ENCODE results near the gene HNF4A.

Gene HNF4A

GRCh38 chr20:44426879-44427790 is 71.6 kb downstream of the HNF4A start:
- no peak for DNase-seq

GRCh38 chr20:44427804-44428173 is 72.3 kb downstream of the HNF4A start:
- no peak for DNase-seq

GRCh38 chr20:44428174-44429016 is 72.9 kb downstream of the HNF4A start:
- DNase-seq = no peak

DNA sequence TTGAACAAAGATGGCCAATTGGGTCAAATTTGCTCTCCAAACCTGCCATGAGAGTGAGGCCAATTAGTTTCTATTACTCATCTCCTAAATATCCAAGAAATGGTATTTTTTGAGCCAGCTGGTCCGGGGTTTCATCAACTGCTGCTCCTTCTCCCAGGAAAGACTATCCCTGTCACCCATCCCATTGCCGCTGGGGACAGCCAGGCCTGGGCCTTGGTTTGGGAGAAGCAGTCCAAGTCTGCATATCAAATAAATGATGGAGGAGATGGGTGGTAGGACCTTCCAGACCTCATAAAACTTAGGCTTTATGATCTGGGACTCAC is 73.5 kb downstream of the HNF4A start:
- no peak for DNase-seq

- DNase-seq = no peak
These were observed 74.1 kb downstream of the HNF4A start for GRCh38 chr20:44429419-44430269.

DNA sequence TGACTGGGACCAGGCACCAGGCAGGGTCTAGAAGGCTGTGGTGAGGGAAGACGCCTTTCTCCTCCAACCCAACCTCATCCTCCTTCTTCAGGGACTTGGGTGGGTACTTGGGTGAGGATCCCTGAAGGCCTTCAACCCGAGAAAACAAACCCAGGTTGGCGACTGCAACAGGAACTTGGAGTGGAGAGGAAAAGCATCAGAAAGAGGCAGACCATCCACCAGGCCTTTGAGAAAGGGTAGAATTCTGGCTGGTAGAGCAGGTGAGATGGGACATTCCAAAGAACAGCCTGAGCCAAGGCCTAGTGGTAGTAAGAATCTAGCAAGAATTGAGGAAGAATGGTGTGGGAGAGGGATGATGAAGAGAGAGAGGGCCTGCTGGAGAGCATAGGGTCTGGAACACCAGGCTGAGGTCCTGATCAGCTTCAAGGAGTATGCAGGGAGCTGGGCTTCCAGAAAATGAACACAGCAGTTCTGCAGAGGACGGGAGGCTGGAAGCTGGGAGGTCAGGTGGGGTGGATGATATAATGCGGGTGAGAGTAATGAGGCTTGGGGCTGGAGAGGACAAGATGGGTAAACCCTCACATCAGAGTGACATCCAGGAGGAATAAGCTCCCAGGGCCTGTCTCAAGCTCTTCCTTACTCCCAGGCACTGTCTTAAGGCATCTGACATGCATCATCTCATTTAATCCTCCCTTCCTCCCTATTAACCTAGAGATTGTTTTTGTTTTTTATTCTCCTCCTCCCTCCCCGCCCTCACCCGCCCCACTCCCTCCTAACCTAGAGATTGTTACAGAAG is 75.0 kb downstream of the HNF4A start:
- DNase-seq = no peak

- DNase-seq = no peak
These were observed 75.6 kb downstream of the HNF4A start for GRCh38 chr20:44431118-44431501.

GRCh38 chr20:44431502-44432234 is 76.2 kb downstream of the HNF4A start:
- no peak for DNase-seq

DNA sequence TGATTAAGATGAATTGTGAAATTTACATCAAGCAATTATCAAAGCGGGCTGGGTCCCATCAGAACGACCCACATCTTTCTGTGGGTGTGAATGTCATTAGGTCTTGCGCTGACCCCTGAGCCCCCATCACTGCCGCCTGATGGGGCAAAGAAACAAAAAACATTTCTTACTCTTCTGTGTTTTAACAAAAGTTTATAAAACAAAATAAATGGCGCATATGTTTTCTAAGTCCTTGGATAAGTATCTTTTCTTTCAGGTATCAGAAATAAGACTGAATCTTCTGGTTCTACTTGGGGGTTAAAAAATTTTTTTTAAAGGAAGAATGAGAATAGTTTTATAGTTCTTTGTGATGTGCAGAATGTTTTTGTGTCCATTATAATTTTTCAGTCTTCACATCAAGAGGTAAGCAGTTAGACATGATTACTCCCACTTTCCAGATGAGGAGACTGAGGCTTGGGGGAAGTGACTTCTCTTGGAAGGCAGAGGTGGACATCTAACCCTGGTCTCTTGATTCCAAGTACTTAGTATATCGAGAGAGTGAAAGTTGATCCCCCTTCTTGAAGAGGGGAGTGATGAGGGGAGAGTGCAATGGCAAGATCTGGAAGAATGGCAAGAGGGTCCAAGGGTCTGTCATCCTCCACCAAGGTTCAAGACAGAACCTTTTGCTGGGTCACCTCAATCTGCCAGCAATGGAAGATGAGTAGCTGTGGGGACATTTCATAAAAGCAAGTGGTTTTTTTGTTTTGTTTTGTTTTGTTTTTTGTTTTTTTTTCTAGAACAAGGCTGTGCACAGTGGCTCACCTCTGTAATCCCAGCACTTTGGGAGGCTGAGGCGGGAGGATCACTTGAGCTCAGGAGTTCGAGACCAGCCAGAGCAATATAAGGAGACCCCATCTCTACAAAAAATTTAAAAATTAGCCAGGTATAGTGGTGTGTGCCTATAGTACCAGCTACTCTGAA is 77.4 kb downstream of the HNF4A start:
- no peak for DNase-seq

DNA sequence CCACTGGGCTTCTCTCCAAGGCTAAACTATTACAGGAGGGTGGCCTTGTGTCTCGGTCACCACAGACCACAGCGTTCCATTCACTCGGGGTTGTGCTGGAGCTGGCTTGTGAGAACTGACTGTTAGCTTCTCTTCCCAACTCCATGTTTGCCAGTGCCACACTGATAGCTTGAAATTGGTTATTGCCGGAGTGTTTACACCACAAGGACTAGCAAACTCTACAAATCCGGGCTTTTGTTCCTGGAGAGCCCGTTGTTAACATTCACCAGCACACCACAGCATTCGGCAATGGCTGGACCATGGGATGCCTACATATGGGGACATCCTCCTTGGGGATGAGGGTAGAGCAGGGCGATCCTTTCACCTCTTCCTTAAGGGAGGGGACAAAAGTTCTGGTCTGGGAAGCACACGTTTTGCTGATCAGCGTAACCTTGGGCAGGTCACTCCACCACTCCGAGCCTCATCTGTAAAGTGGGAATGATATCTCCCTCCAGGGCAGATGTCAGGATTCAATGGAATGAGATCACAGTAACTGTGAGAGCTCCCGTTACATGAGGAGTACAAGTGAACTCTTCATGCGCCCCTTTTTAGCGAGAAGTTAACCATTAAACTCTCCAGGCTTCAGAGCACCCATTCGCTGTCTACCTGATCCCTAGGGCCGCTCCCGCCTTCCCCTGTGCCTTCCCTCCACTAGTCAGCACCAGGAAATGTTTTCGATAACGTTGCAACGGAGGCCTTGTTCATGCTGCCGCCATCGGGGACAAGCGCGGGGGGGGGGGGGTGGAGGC is 78.4 kb downstream of the HNF4A start:
- DNase-seq = no peak

GRCh38 chr20:44435630-44436335 is 80.3 kb downstream of the HNF4A start:
- DNase-seq = no peak

GRCh38 chr20:44436393-44436792 is 80.9 kb downstream of the HNF4A start:
- no peak for DNase-seq

GRCh38 chr20:44437497-44437896 is 82.0 kb downstream of the HNF4A start:
- DNase-seq = no peak

DNA sequence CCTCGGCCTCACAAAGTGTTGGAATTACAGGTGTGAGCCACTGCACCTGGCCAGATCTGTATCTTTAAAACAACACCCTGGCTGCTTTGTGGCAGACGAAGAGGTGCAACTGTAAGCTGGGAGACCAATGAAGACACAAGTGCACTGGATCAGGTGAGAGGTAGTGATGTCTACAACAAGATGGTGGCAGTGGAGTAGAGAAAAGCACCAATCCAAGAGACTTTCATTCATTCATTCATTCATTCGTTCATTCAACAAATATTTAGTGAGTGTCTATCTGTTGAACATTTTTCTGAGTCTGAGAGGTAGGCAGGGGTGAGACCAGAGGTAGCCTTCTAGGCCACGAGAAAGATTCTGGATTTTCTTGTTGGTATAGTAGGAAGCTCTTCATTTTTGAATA is 83.3 kb downstream of the HNF4A start:
- DNase-seq = no peak

DNA sequence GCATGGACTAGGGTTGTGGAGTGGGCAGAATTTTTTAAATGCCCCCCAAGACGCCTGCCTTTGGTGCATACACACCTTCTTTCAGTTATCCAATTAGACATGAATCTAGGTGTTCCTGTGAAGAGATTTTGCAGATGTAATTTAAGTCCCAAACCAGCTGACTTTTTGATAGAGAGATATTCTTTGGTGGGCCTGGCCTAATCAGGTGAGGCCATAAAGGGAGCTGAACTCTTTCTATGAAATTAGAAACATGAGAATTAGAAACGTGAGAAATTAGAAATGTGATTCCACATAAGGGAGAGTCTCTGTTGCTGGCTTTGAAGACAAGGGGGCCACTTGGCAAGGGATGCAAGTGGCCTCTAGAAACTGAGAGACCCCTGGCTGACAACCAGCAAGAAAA is 83.8 kb downstream of the HNF4A start:
- DNase-seq = no peak

GRCh38 chr20:44442298-44443070 is 87.0 kb downstream of the HNF4A start:
- no peak for DNase-seq

GRCh38 chr20:44445742-44446710 is 90.5 kb downstream of the HNF4A start:
- no peak for DNase-seq
